IPS DF 19.7 (cell line): ENCODE results near the gene PEX16.

Experiments used
- DNase-seq: peaks from one replicate; pipeline ENCODE4 v3.0.0-alpha.2; 2013; ENCODE audit warnings: low read depth, low spot score

The PEX16 gene

DNA sequence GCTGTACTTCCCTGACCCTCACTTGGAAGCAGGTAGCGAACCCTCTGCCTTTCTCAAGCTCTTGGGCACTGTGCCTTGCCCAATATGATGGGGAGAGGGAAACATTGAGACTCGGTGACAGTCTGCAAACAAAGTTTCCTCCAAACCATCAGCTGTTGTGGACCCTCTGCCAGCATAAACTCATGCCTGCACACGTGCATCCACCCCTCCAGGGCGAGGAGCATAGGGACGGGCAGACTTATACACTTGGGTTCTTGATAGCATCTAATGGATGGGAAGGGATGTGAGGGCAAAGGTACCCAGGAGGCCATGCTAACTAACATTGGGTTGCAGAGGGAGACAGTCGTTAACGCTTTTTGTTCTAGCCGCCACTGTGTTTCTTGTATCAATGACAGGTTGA, 40.5 kb downstream of the PEX16 start:
- DNase-seq = no peak

DNA sequence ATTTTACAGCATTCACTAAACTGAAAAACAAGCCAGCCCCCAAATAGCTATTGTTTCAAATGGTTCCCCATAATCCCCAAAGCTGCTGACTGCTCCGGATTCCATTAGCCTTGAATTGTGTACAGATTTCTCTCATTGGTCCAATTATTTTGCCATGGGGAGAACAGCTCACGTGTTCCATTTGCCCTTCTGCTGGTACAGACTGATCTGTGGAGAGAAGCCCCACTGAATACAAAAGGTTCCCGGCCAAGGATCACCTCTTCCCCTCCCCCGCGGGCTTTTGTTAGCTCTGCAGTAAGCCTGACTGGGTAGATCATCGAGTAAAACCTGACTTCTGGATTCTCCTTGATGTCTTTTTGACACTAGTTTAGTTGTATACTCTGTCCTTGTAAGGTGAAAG, 41.3 kb downstream of the PEX16 start:
- no peak for DNase-seq

- no peak for DNase-seq
Measured at GRCh38 chr11:45872651-45873356, 44.9 kb downstream of the PEX16 start.

DNA sequence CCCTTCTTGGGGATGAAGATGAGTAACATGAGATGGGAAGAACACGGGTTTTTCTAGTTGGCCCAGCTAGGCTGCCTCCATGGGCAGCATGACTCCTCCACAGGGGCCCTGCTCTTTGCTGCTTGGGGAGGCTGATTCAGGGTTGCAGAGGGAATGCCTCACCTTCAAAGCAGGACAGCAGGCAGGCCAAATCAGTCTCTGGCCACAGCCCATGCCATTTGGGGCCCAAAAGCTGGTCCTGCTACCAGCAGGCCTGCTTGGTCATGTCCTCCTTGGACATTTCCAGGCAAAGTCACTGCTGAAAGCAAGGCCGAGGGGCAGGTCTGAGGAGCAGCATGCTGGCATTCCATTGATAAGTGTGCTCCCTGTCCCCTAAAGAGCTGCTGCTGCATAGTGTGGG, 46.0 kb downstream of the PEX16 start:
- DNase-seq = no peak

- no peak for DNase-seq
Measured at GRCh38 chr11:45870706-45871105, 47.0 kb downstream of the PEX16 start.

- DNase-seq = no peak
Measured at GRCh38 chr11:45869551-45869950, 48.1 kb downstream of the PEX16 start.

- DNase-seq = no peak
Measured at GRCh38 chr11:45864041-45864440, 53.6 kb downstream of the PEX16 start.

DNA sequence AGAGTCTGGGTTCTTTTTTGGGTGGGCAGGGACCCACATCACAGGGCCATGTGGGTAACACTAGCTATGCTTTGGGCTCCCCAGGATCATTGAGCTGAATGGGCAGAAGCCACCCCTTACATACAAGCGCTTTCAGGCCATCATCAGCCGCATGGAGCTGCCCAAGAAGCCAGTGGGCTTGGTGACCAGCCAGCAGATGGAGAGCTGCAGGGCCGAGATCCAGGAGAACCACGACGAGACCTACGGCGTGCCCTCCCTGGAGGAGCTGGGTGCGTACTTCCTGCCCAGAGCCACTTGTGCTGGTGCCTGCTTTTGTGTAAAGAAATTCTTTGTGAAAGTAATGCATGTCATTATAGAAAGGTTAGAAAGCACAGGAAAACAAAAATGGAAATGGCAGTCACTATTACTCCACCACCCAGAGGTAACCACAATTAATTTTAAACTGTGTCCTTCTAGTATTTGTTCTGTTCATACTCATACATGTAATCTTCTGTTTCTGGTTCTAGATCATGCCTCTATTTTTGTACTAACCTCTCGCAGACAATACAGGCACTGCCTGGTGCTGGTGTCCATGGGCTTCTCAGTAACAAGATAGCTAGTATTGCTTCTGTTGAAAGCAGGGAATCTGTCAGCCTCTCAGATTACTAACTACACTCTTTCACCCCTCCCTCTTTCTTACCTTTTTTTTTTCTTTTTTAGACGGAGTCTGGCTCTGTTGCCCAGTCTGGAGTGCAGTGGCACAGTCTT, 56.7 kb downstream of the PEX16 start:
- no peak for DNase-seq

- no peak for DNase-seq
Measured at GRCh38 chr11:45860348-45860747, 57.3 kb downstream of the PEX16 start.
